NOMO-1 (cell line): ENCODE measurements around the gene TNNT2.

Source experiments
- DNase-seq, 2 experiments: peaks; one replicate each; lab custom pipeline; 2025; ENCODE audit not compliant: unreplicated experiment in 2 of 2; lab: John Stamatoyannopoulos, UW

The TNNT2 gene

GRCh38 chr1:201320168-201320788 is 57.2 kb downstream of the TNNT2 start:
- no peak for DNase-seq

GRCh38 chr1:201319631-201320030 is 57.8 kb downstream of the TNNT2 start:
- no peak for DNase-seq

GRCh38 chr1:201318504-201319340 is 58.8 kb downstream of the TNNT2 start:
- no peak for DNase-seq

- DNase-seq, result no peak
Observed at GRCh38 chr1:201317551-201317950, 59.9 kb downstream of the TNNT2 start.

GRCh38 chr1:201316556-201316955 is 60.9 kb downstream of the TNNT2 start:
- no peak for DNase-seq

GRCh38 chr1:201313086-201313485 is 64.4 kb downstream of the TNNT2 start:
- DNase-seq, result no peak

- no peak for DNase-seq
Observed at GRCh38 chr1:201312298-201312697, 65.2 kb downstream of the TNNT2 start.

- DNase-seq, result no peak
Observed at GRCh38 chr1:201311356-201312011, 66.0 kb downstream of the TNNT2 start.

GRCh38 chr1:201310986-201311355 is 66.5 kb downstream of the TNNT2 start:
- DNase-seq, result no peak

GRCh38 chr1:201310251-201310985 is 67.1 kb downstream of the TNNT2 start:
- no peak for DNase-seq

- DNase-seq, result peak in 1 of 2 experiments; percentile 9
Observed at GRCh38 chr1:201309416-201309815, 68.1 kb downstream of the TNNT2 start.
